ENCODE data around the gene UTP14C. TPM values are rescaled to one million over a fixed set of nuclear protein-coding genes. Genes with fewer than 3 reads are reported as not detected.
"Not testable (repeated sequence)": the region's sequence is repeated elsewhere in the genome, so short reads cannot be mapped to it uniquely, and the experiment has no call there.

Gene UTP14C
- total RNA-seq, 4 donors from 2014 or later, result 18.5 to 25.4 (median 19.8) TPM

GRCh38 chr13:52025475-52026245 lies 1.2 kb downstream of the UTP14C start:
- no peak for TF ChIP-seq EP300 (IDR thresholded peaks at IDR 0.05)
- TF ChIP-seq POLR2A (IDR thresholded peaks at IDR 0.05), result no peak
- TF ChIP-seq CTCF (IDR thresholded peaks at IDR 0.05), result no peak
- no peak for TF ChIP-seq POLR2AphosphoS5 (IDR thresholded peaks at IDR 0.05)
- 100% methylated on average over 2 to 3 of the region's 8 CpGs for WGBS, 2 donors (ENCODE audit: low coverage in 1 of 2)
- no peak for ATAC-seq
- peaks cover 0 to 76% of the 10 kb centered on the region in 2 donors for H3K36me3 ChIP-seq
- no peak overlapping the region for H3K4me3 ChIP-seq
- H3K27me3 ChIP-seq, result no peaks in the 10 kb centered on the region
- H3K4me1 ChIP-seq, result peaks cover 0 to 7% (median 0%) of the 10 kb centered on the region in 3 donors
- H3K27ac ChIP-seq, result no peak overlapping the region
- H3K9me3 ChIP-seq, result no peaks in the 10 kb centered on the region

GRCh38 chr13:52026246-52026626 lies 1.7 kb downstream of the UTP14C start:
- no peak for ATAC-seq
- H3K36me3 ChIP-seq, result peaks cover 0 to 70% of the 10 kb centered on the region in 2 donors
- TF ChIP-seq POLR2AphosphoS5 (IDR thresholded peaks at IDR 0.05), result no peak
- no peak for TF ChIP-seq CTCF (IDR thresholded peaks at IDR 0.05)
- no peak for TF ChIP-seq EP300 (IDR thresholded peaks at IDR 0.05)
- TF ChIP-seq POLR2A (IDR thresholded peaks at IDR 0.05), result no peak
- H3K27ac ChIP-seq, result no peak overlapping the region
- no peak overlapping the region for H3K4me3 ChIP-seq
- H3K9me3 ChIP-seq, result no peaks in the 10 kb centered on the region
- WGBS, 2 donors (ENCODE audit: low coverage in 1 of 2), result 91 to 93% methylated on average over 3 of the region's 3 CpGs
- peaks cover 0 to 7% (median 0%) of the 10 kb centered on the region in 3 donors for H3K4me1 ChIP-seq
- H3K27me3 ChIP-seq, result no peaks in the 10 kb centered on the region

GRCh38 chr13:52027832-52028231 lies 3.3 kb downstream of the UTP14C start:
- Histone ChIP-seq H3K27ac (no peak overlapping the region), H3K9me3 (no peaks in the 10 kb centered on the region), H3K4me1 (peaks cover 0 to 7% (median 0%) of the 10 kb centered on the region in 3 donors), H3K36me3 (peaks cover 0 to 55% of the 10 kb centered on the region in 2 donors), H3K4me3 (no peak overlapping the region), H3K27me3 (no peaks in the 10 kb centered on the region)
- TF ChIP-seq POLR2AphosphoS5 (IDR thresholded peaks at IDR 0.05) (no peak), POLR2A (IDR thresholded peaks at IDR 0.05) (no peak), EP300 (IDR thresholded peaks at IDR 0.05) (no peak), CTCF (IDR thresholded peaks at IDR 0.05) (no peak)
- ATAC-seq, result no peak
- 80 to 100% methylated on average over 1 of the region's 1 CpG for WGBS, 2 donors (ENCODE audit: low coverage in 1 of 2)

GRCh38 chr13:52029569-52029968 lies 5.1 kb downstream of the UTP14C start:
- Histone ChIP-seq H3K4me3 (no peak overlapping the region), H3K9me3 (no peaks in the 10 kb centered on the region), H3K36me3 (peaks cover 0 to 37% of the 10 kb centered on the region in 2 donors), H3K27me3 (no peaks in the 10 kb centered on the region), H3K4me1 (peaks cover 0 to 7% (median 0%) of the 10 kb centered on the region in 3 donors), H3K27ac (no peak overlapping the region)
- TF ChIP-seq EP300 (IDR thresholded peaks at IDR 0.05) (no peak), CTCF (IDR thresholded peaks at IDR 0.05) (no peak), POLR2AphosphoS5 (IDR thresholded peaks at IDR 0.05) (no peak), POLR2A (IDR thresholded peaks at IDR 0.05) (no peak)
- no peak for ATAC-seq
- 92 to 94% methylated on average over 1 to 4 of the region's 4 CpGs for WGBS, 2 donors (ENCODE audit: low coverage in 1 of 2)

GRCh38 chr13:52030401-52030800 lies 5.9 kb downstream of the UTP14C start:
- peaks cover 0 to 29% of the 10 kb centered on the region in 2 donors for H3K36me3 ChIP-seq
- H3K27ac ChIP-seq, ATAC-seq, H3K4me1 ChIP-seq, H3K4me3 ChIP-seq, H3K27me3 ChIP-seq, H3K9me3 ChIP-seq: not testable (repeated sequence)
- 93 to 100% methylated on average over 2 to 6 of the region's 6 CpGs for WGBS, 2 donors (ENCODE audit: low coverage in 1 of 2)

All from gastroesophageal sphincter (tissue), 4 donors.